IPS-15b (cell line): ENCODE measurements around the gene RNF208.
A peak's percentile ranks its signal among the peaks of the same experiment; 100 is the strongest.

ENCODE experiments used
- H3K27me3 ChIP-seq: one replicate; pipeline ENCODE4 v1.6.1; 2013; ENCODE audit warnings: low read length; ENCODE audit not compliant: control insufficient read depth, insufficient read depth
- H3K36me3 ChIP-seq: one replicate; pipeline ENCODE4 v1.6.1; 2013; ENCODE audit warnings: low read length; ENCODE audit not compliant: control insufficient read depth, insufficient read depth
- H3K4me1 ChIP-seq: one replicate; pipeline ENCODE4 v1.6.1; 2013; ENCODE audit warnings: mild to moderate bottlenecking, low read length; ENCODE audit not compliant: control insufficient read depth, insufficient read depth
- H3K4me3 ChIP-seq: one replicate; pipeline ENCODE4 v1.5.1; 2013; ENCODE audit warnings: low read depth, low read length
- H3K9ac ChIP-seq: one replicate; pipeline ENCODE4 v1.6.1; 2013; ENCODE audit warnings: low read depth, mild to moderate bottlenecking, low read length
- H3K9me3 ChIP-seq: one replicate; pipeline ENCODE4 v1.6.1; 2013; ENCODE audit warnings: mild to moderate bottlenecking, low read length; ENCODE audit not compliant: control insufficient read depth, insufficient read depth

Gene RNF208

GRCh38 chr9:137194388-137194787 lies 27.7 kb downstream of the RNF208 start:
- Histone ChIP-seq H3K4me1 (peaks cover 4% of the 10 kb centered on the region), H3K4me3 (no peak overlapping the region), H3K9ac (no peak overlapping the region), H3K27me3 (no peaks in the 10 kb centered on the region), H3K9me3 (no peaks in the 10 kb centered on the region), H3K36me3 (peaks cover 14% of the 10 kb centered on the region)

DNA sequence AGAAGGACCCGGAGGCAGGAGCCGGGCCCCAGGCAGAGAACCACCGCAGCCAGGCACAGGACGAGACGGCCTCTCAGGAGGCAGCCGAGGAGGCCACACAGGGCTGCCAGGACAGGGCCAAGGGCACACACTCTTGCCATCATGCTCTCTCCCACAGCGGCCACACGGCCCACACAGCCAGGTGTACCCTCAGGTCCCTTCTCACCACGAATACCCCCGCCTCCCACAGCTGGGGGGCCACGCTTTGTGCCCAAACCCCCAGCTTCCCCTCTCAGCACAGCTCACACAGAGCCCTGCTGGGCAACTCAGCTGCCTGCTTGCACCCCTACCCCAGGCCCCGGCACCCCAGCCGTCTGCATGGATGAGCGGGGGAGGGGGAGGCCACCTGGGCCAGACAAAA lies 28.3 kb downstream of the RNF208 start:
- Histone ChIP-seq H3K9ac (no peak overlapping the region), H3K27me3 (no peaks in the 10 kb centered on the region), H3K9me3 (no peaks in the 10 kb centered on the region), H3K36me3 (peaks cover 14% of the 10 kb centered on the region), H3K4me1 (peaks cover 4% of the 10 kb centered on the region), H3K4me3 (no peak overlapping the region)

DNA sequence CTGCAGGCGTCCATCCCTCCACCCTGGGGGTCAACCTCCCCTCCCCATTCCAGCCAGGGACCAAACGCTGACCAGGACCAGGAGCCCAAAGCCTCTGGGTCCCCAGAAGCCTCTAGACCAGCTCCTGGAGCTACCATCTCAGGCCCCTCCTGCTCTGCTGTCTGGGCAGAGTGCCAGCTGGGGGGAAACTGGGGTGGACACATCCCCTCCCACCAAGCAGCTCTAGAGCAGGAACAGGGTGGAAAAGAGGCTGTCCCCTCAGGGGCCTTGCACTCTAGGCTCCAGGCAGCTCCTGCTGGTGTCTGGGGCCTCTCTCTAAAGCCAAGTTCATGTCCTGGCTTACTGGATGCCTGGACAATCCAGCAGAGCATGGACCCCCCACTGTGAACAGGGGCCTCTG lies 29.2 kb downstream of the RNF208 start:
- no peak overlapping the region for H3K9ac ChIP-seq
- peaks cover 4% of the 10 kb centered on the region for H3K4me1 ChIP-seq
- H3K9me3 ChIP-seq: no peaks in the 10 kb centered on the region
- H3K27me3 ChIP-seq: no peaks in the 10 kb centered on the region
- H3K36me3 ChIP-seq: peaks cover 14% of the 10 kb centered on the region
- H3K4me3 ChIP-seq: no peak overlapping the region

DNA sequence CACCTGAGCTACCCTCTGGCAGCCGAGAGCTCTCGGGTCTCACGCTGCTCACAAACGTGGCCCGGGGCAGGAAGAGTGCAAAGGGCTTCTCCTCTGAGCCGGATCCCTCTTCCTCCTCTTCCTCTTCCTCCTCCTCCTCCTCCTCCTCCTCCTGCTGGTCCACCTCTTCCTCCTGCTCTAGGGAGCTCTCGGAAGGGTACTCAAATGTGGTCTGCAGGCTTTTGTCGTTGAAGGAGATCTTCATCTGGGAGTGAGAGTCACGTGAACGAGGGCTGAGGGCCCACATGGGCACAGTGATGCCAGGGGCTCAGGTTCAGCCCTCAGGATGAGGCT lies 29.6 kb downstream of the RNF208 start:
- Histone ChIP-seq H3K4me1 (peaks cover 7% of the 10 kb centered on the region), H3K27me3 (no peaks in the 10 kb centered on the region), H3K9me3 (no peaks in the 10 kb centered on the region), H3K9ac (no peak overlapping the region), H3K4me3 (no peak overlapping the region), H3K36me3 (peaks cover 14% of the 10 kb centered on the region)

GRCh38 chr9:137191691-137192447 lies 30.2 kb downstream of the RNF208 start:
- peaks cover 14% of the 10 kb centered on the region for H3K36me3 ChIP-seq

GRCh38 chr9:137191245-137191644 lies 30.8 kb downstream of the RNF208 start:
- no peak overlapping the region for H3K9ac ChIP-seq
- H3K27me3 ChIP-seq: no peaks in the 10 kb centered on the region
- H3K4me3 ChIP-seq: no peak overlapping the region
- peaks cover 12% of the 10 kb centered on the region for H3K4me1 ChIP-seq
- H3K36me3 ChIP-seq: peaks cover 14% of the 10 kb centered on the region
- no peaks in the 10 kb centered on the region for H3K9me3 ChIP-seq

More at GRCh38 chr9:137191691-137192447, 30.2 kb downstream of the RNF208 start:
- H3K4me3 ChIP-seq: no peak overlapping the region
- no peak overlapping the region for H3K9ac ChIP-seq
- H3K27me3 ChIP-seq: no peaks in the 10 kb centered on the region
- no peaks in the 10 kb centered on the region for H3K9me3 ChIP-seq
- H3K4me1 ChIP-seq: peaks cover 11% of the 10 kb centered on the region

- H3K36me3 ChIP-seq: peaks cover 23% of the 10 kb centered on the region
- no peak overlapping the region for H3K4me3 ChIP-seq
- no peaks in the 10 kb centered on the region for H3K27me3 ChIP-seq
- H3K9ac ChIP-seq: no peak overlapping the region
- no peaks in the 10 kb centered on the region for H3K9me3 ChIP-seq
- peaks cover 12% of the 10 kb centered on the region for H3K4me1 ChIP-seq
Observed at GRCh38 chr9:137190315-137190856, 31.7 kb downstream of the RNF208 start.

DNA sequence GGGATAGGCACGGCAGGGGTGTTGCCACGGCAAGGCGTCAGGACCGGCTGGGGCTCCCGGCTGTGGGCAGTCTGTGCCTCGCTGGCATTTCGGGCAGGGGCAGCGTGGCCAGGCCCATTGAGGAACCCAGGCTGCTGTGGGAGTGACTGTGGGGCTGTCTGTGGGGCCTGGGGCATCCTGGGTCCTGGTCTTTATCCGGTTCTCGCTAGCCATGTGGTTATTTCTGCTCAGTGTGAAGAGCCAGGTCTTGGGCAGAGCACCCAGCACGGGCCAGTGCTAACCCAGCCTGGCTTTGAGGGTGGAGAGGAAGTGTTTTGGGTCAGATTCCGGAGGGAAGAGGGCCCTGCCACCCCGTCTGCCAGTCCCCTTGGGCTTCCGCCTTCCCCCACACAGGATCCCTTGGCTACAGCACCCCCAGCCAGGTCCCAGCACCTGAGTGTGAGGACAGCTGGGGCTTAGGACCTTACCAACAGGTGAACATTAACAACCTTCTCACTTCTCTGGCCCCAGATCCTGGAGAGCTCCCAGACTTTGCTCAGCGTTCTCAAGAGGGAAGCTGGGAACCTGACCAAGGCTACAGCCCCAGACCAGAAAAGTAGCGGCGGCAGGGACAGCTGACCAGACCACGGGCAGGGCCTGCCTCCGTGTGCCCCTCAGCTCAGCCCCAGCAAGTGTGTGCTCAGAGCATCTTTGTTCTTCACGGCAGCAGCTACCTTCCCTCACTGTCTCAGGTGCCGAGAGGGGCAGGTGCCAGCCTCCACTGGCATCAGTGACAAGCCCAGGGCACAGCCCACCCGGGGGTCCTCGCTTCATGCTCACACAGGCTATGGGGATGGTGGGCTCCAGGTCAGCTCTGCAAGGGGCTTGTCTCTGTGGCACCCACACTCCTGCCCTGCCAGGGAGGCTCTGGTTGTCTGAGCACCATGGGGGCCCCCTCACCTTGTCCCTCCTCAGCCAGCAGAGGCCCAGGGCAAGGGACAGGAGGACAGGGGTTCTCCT lies 32.4 kb downstream of the RNF208 start:
- H3K36me3 ChIP-seq: peaks cover 23% of the 10 kb centered on the region

GRCh38 chr9:137188490-137189296 lies 33.3 kb downstream of the RNF208 start, which contains the start of the genes ANAPC2 and SSNA1:
Gene ANAPC2, minus strand, starts transcription at chr9:137188560. Its CDS starts 28 bp downstream, at chr9:137188532.
Gene SSNA1, plus strand, starts transcription at chr9:137188676. Its CDS starts 51 bp downstream, at chr9:137188727.
- Histone ChIP-seq H3K9me3 (no peaks in the 10 kb centered on the region), H3K27me3 (no peaks in the 10 kb centered on the region), H3K4me3 (peak within 1 kb of the TSS; percentile 97), H3K36me3 (peaks cover 26% of the 10 kb centered on the region), H3K4me1 (peaks cover 10% of the 10 kb centered on the region), H3K9ac (peak within 1 kb of the TSS; percentile 81)

More for the DNA sequence above, 32.4 kb downstream of the RNF208 start:
- Histone ChIP-seq H3K9ac (peak overlapping the region; percentile 81), H3K9me3 (no peaks in the 10 kb centered on the region), H3K27me3 (no peaks in the 10 kb centered on the region), H3K4me3 (peak overlapping the region; percentile 97), H3K4me1 (peaks cover 10% of the 10 kb centered on the region)

- Histone ChIP-seq H3K36me3 (peaks cover 31% of the 10 kb centered on the region), H3K4me1 (peaks cover 10% of the 10 kb centered on the region), H3K4me3 (peak overlapping the region; percentile 97), H3K27me3 (no peaks in the 10 kb centered on the region), H3K9ac (peak overlapping the region; percentile 76), H3K9me3 (no peaks in the 10 kb centered on the region)
Observed at GRCh38 chr9:137188086-137188489, 34.0 kb downstream of the RNF208 start.

- Histone ChIP-seq H3K27me3 (no peaks in the 10 kb centered on the region), H3K4me3 (peak overlapping the region; percentile 97), H3K9me3 (no peaks in the 10 kb centered on the region), H3K9ac (no peak overlapping the region), H3K4me1 (peaks cover 10% of the 10 kb centered on the region), H3K36me3 (peaks cover 35% of the 10 kb centered on the region)
Observed at GRCh38 chr9:137187386-137187785, 34.7 kb downstream of the RNF208 start.
